NB4 (cell line): ENCODE data around the gene ANKZF1.

Experiments used
- MYC ChIP-seq: IDR thresholded peaks from 2 replicates; pipeline ENCODE4 v1.6.1; 2011; ENCODE audit warnings: low read depth, low read length
- POLR2A ChIP-seq: IDR thresholded peaks from 2 replicates; pipeline ENCODE4 v1.6.1; 2011; ENCODE audit warnings: mild to moderate bottlenecking; ENCODE audit not compliant: insufficient read length; ENCODE audit errors: extremely low read depth
- TF ChIP-seq, protein P1 (sequence below): IDR thresholded peaks from one replicate; pipeline ENCODE4 v1.5.1; 2012; ENCODE audit warnings: low read depth, low read length
- TF ChIP-seq, protein P2 (sequence below): IDR thresholded peaks from 2 replicates; pipeline ENCODE4 v1.6.1; 2011; ENCODE audit warnings: low read depth, low read length

DNA sequence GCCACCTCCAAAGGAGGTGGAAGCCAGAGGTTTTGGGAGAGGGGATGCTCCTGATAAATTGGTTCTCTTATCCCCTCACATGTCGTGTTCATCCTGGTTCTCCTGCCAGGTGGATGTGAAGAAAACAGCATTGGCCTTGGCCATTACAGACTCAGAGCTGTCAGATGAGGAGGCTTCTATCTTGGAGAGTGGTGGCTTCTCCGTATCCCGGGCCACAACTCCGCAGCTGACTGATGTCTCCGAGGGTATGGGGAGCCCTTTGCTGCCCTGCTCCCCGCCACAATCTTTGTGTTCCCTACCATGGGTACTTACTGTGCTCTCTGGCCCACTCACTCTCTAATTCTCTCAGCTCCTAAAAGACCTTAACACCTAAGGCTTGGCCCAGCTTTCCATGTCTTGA lies 48.1 kb upstream of the ANKZF1 start:
- TF ChIP-seq, protein P1, sequence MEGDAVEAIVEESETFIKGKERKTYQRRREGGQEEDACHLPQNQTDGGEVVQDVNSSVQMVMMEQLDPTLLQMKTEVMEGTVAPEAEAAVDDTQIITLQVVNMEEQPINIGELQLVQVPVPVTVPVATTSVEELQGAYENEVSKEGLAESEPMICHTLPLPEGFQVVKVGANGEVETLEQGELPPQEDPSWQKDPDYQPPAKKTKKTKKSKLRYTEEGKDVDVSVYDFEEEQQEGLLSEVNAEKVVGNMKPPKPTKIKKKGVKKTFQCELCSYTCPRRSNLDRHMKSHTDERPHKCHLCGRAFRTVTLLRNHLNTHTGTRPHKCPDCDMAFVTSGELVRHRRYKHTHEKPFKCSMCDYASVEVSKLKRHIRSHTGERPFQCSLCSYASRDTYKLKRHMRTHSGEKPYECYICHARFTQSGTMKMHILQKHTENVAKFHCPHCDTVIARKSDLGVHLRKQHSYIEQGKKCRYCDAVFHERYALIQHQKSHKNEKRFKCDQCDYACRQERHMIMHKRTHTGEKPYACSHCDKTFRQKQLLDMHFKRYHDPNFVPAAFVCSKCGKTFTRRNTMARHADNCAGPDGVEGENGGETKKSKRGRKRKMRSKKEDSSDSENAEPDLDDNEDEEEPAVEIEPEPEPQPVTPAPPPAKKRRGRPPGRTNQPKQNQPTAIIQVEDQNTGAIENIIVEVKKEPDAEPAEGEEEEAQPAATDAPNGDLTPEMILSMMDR = no peak
- TF ChIP-seq POLR2A (no peak), MYC (no peak)
- TF ChIP-seq, protein P2, sequence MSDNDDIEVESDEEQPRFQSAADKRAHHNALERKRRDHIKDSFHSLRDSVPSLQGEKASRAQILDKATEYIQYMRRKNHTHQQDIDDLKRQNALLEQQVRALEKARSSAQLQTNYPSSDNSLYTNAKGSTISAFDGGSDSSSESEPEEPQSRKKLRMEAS = no peak
